Loucy (cell line): Measurements from ENCODE around the gene NEDD4L.

Experiments used
- CTCF ChIP-seq: fragments of 200-600 bp; sonication (generic); conservative IDR thresholded peaks from 2 replicates; pipeline ENCODE4 v1.5.1; 2014; ENCODE audit warnings: mild to moderate bottlenecking, antibody characterized with exemption, low read length
- EZH2phosphoT487 ChIP-seq: fragments of 200-600 bp; IDR thresholded peaks from 2 replicates; pipeline ENCODE4 v1.6.1; 2018; ENCODE audit warnings: antibody characterized with exemption, mild to moderate bottlenecking, moderate library complexity, borderline replicate concordance

DNA sequence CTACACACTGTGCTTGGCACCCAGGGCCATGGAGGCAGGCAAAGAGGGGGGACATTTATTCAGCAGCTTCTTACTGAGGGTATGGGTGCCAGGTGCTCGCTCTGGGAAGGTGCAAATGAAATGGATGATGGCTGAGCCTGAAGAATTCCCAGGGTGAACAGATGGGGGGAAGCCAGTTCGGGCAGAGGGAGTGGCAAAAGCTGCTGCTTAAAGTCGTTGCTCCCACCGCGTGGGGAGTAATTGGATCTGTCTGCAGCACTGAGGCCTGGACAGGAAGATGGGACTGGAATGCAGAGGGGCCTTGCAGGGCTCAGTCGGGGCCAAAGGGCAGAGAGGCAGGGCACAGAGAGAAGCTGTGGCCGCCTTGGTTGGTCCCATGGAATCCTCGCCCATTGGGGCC lies 51.2 kb downstream of the NEDD4L start:
- no peak for TF ChIP-seq CTCF
- no peak for TF ChIP-seq EZH2phosphoT487
